ENCODE results near the gene ST8SIA6.
"Not testable (repeated sequence)": the region's sequence is repeated elsewhere in the genome, so short reads cannot be mapped to it uniquely, and the experiment has no call there.

Gene ST8SIA6

DNA sequence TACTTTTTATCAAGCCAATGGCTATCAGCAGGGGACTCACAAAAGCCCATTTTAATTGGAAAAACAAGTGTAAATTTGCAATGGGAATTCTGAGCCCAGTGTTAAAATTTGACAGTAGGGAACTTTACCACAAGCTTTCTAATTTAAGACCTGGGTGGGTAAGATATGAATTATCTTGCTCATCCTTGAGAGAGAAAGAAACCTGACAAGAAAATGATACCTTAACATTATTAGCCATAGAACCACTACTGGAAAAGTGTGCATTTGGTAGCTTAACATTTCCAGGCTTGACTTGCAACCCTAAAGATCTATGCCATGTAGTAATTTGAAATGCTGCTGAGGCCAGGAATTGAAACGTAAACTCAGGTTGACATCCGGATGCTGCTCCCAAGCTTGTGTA lies 2.7 kb upstream of the ST8SIA6 start:
- in situ Hi-C loops (cut with MboI; ENCODE audit: low sequenced_read_pairs): no loop called here

DNA sequence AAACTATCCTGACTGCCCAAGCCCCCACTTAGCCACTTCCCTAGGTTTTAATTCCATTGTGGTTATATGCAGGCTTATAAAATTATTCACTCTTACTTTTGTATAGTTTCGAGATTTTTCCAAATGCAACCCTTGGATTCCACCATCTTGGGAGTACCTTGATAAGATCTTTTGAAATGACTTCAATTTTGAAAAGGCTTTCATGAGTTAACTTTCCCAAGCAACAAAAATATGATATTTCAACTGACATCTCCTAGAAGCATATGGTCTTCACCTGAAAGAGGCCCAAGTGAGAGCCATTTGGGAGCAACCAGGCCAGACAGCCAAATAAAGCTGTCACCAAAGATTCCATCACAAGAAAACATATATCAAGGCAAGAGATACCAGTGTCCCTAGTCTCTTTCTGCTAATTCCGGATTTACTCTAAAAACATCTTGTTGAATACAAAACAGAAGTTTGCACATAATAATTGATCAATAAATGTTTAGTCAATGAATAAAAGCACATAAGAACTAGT lies 1.7 kb upstream of the ST8SIA6 start:
- in situ Hi-C loops (cut with MboI; ENCODE audit: low sequenced_read_pairs): no loop called here

DNA sequence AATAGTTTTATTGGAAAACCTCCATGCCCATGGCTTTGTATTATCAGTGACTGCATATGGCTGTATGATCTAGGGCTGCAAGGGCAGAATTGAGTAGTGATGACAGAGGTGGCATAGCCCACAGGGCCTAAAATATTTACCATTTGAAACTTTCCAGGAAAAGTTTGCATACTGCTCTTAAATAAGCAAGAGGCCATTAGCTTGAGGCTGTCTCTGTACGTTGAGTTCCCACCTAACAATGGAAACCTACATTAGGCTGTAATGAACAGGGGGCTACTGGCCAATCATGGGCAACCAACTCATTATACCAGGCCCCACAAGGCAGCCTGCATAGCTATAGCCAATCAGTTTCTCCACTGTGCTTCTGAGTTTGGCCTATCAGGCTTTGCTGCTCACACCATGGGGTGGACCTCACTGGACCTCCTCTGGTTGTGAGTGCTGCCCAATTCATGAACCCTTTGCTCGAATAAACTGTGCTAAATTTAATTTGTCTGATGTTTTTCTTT lies 673 bp upstream of the ST8SIA6 start:
- in situ Hi-C loops (cut with MboI; ENCODE audit: low sequenced_read_pairs): no loop called here

DNA sequence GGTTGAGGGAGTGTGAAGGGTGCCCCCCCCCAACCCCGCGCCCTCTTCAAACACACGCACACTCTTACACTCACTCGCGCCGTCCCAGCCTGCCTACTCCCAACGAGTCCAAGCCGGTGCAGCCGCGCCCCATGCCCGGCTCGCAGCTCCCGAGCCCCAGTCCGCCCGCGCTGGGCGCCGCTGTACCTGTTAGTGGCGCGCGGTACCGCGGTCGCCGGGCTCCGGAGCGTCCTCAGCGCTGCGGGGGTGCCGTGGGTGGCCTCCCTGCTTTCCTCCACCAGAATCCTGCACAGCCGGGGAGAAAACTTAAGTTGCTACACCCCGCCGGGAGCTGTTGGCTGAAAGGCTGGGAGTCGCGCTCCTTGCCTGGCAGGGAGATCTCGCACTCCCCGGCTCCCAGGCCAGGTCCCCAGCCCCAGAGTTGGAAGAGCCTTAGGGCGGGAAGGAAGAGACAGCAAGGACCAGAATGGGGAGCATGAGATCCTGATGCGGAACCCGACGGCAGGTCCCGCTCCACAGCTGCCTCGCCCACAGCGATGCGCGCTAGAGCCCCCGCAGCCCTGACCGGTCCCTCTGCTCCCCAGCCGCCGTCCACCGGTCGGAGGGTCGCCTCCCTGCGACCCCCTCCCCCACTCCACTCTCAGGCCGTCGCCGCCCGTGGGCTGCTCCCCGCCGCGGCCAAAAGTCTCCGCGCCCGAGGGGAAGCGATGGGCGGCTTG lies 863 bp downstream of the ST8SIA6 start:
- in situ Hi-C loops (cut with MboI; ENCODE audit: low sequenced_read_pairs): no loop called here

DNA sequence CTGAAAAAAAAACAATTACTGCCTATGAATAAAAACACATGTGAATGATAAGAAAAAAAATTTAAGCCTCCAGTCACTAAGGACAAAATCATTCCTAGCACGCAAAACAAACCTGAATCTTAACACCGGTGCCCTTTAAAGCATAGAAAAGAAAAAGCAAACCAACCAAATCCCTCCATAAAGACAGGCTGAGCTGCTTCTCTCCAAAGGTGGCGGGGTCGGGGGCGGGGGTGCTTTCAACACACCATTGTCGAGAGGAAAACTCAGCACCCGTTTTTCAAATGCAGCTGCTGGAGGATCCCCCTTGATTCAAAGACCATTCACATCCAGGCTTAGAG lies 1.4 kb downstream of the ST8SIA6 start:
- in situ Hi-C loops (cut with MboI; ENCODE audit: low sequenced_read_pairs): no loop called here

DNA sequence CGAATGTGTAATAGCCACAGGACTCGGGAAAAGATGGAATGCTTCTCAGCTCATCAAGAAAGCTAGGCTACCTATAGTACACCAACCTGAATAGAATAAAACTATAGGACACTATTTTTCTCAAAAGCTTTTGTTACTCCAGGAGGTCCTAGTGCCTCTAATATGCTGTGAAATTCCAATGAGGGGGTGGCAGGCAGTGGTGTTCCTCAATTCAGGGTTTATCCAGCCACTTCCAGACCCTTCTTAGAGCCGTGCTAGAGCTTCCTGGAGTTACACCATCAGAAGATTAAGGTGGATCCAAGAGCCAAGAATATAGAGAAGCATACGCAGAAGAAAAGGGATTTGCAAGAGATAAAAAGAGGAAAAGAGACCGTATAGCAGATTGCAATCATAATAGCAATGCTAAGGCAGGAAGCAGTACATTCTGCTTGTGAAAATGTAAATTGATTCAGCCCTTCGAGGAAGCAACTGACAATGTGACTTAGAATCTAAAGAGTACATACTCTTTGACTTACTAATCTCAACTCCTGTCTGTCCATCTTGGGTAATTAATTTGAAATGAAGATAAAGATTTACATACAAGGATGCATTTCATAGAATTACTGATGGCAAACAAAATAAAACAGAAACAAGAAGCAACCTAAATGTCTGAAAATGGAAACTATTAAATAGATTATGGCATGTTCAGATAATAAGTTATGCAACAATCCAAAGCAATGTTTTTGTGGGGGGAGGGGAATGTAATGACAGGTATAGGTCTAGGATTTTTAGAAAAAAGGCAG lies 2.1 kb downstream of the ST8SIA6 start:
- in situ Hi-C loops (cut with MboI; ENCODE audit: low sequenced_read_pairs): no loop called here

DNA sequence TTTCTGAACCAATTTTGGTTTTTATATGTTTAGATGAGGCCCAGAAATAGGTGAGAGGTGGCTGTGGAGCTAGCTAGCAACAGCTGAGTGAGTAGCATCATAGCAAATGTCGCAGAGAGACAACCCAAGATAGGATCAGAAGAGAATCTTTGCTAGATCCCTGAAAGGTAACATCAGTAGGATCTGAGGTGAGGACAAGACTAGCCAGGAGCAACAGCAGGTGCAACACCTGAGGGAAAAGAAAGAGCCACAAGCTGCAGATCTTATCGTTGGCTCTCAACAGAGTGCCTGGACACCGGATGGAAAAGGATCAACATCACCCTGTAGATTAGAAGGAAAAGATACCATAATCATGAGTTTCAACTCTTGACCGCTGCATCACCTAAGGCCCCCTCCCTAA lies 4.4 kb downstream of the ST8SIA6 start:
- in situ Hi-C loops (cut with MboI; ENCODE audit: low sequenced_read_pairs): no loop called here

DNA sequence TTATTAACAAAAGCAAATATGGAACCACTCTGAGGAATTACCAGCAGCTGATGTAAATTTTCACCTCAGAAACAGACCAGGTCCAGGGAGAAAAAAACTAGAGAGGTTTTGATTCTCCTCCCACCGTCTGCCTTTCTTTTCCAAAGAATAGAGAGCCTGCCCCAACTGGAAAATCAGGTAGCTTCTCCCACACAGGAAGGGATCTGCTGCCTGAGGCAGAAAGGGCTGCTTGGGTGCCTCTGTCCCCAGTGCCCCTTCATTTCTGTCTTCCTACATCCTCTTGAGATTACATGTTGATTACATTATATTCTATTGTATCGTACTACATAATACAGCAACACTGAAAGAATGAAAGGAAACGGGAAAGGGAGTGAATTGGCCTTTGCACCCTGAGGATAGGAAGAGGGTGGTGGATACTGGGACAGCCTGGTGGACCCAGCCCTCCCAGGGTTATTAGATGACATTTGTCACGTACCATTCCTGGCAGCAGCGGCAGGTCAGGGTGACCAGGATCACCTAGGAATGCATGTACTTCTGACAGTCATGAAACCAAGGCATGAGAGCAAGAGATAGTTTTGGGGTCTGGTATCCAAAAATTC lies 8.9 kb downstream of the ST8SIA6 start:
- in situ Hi-C loops (cut with MboI; ENCODE audit: low sequenced_read_pairs): no loop called here

DNA sequence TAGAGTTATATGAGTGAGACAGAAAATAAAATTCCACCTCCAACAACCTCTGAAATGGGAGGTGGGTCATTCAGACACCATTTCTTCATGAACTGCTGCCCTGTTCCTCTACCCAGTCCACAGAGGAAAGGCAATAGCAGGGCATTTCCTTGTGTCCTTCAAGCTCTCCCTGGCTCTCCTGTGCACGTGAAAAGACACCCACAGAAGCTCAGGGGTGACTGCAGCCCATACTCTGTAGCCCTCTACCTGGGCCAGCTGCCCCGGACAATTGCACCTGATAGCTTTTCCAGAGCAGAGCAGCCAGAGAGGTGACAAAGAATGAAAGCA lies 10.0 kb downstream of the ST8SIA6 start:
- in situ Hi-C loops (cut with MboI; ENCODE audit: low sequenced_read_pairs): no loop called here

DNA sequence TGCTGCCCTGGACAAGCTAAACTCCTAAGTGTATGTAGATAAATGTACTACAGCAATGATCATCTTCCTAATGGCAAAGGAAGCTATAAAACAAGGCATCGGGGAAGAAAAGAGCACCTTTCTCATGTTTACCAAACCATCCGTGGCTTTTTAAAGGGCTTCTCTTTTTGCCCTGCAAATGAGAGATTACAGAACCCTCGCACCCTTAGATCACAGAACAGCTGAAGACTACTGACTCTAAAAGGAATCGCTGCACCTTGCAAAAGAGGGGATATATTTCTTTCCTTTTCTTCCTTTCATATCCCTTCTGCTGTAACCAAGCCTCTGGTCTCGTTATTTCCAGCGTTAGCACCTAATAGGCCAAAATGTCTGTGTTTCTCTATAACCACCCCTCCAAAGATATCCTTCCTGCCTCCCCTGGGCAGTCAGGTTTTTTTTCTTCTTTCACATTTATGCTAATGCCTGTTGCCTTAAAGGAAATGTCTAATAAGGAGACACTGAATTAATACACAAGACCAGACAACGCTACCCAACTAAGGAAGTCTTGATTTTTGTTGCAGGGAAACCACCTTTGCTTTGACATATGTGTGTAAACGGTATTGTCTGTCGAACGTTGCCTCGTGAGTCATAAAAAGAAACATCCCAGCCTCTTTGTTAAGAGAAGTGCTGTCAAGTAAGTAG lies 10.5 kb downstream of the ST8SIA6 start:
- in situ Hi-C loops (cut with MboI; ENCODE audit: low sequenced_read_pairs): no loop called here

DNA sequence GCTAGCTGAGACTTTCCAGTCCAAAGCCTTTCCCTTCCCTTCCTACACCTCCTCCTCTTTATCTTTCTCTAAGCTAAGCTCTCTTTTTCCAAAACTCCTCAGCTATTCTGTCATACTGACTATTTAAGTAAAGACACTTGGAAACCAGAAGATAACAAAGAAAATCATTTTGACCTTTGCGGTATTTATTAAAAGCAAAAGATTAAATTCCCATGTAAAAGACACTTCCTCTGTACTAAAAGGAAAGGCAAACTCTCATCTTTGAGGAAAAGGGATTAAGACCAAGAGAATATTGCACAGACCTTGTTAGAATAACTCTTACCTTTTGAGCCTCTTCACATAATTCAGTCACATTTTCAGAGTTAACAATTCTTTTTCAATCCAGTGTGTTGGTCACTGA lies 15.8 kb downstream of the ST8SIA6 start:
- in situ Hi-C loops (cut with MboI; ENCODE audit: low sequenced_read_pairs): no loop called here

DNA sequence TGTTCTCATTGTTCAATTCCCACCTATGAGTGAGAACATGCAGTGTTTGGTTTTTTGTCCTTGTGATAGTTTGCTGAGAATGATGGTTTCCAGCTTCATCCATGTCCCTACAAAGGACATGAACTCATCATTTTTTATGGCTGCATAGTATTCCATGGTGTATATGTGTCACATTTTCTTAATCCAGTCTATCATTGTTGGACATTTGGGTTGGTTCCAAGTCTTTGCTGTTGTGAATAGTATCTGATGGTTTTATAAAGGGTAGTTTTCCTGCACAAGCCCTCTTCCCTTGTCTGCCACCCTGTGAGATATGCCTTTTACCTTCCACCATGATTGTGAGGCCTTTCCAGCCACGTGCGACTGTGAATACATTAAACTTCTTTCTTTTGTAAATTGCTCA lies 17.8 kb downstream of the ST8SIA6 start:
- in situ Hi-C loops (cut with MboI; ENCODE audit: low sequenced_read_pairs): not testable (repeated sequence)

DNA sequence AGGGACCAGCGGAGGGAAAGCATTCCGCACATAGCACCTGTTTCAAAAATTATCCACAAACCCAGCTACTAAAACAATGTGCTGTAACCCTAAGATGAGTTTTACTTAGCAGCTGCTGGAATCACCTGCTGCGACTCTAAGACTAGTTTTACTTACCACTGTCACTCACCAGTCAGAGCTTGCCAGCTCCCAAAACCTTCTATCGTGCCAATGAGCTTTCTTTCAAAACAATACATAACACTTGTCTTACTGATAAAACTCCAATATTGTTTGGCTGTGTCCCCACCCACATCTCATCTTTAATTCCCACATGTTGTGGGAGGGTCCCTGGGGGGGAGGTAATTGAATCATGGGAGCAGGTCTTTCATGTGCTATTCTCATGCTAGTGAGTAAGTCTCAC lies 18.4 kb downstream of the ST8SIA6 start:
- in situ Hi-C loops (cut with MboI; ENCODE audit: low sequenced_read_pairs): no loop called here

DNA sequence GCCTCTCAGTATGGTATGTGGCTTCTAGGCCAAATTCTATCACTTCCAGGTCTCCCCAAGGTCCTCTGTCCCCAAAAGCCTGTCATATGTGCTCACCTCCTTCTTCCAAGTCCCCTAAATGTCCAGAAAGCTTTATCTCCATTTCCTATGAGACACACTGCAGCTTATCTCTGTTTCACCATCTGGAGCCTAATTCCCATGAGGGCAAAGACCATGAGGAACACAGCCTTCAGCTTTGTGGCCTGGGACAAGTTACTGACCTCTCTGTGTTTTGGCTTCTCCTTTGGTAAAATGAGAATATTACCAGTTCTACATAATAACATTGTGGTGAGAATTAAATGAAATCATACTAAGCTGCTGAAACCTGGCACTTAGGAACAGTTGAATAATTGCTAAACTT lies 19.2 kb downstream of the ST8SIA6 start:
- in situ Hi-C loops (cut with MboI; ENCODE audit: low sequenced_read_pairs): no loop called here

DNA sequence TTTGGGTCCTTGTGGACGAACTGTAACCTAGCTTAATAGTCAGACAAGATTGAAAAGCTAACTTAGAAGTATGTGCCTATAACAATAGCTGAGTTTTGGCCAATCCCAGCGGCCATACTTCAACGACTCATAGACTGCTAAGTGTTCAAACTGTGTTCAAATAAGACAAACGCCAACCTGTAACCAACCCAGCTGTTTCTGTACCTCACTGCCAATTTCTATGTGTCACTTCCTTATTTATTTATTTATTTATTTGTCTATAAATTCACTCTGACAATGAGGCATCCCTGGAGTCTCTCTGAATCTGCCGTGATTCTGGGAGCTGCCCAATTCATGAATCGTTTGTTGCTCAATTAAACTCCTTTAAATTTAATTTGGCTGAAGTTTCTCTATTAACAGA lies 21.7 kb downstream of the ST8SIA6 start:
- in situ Hi-C loops (cut with MboI; ENCODE audit: low sequenced_read_pairs): no loop called here

DNA sequence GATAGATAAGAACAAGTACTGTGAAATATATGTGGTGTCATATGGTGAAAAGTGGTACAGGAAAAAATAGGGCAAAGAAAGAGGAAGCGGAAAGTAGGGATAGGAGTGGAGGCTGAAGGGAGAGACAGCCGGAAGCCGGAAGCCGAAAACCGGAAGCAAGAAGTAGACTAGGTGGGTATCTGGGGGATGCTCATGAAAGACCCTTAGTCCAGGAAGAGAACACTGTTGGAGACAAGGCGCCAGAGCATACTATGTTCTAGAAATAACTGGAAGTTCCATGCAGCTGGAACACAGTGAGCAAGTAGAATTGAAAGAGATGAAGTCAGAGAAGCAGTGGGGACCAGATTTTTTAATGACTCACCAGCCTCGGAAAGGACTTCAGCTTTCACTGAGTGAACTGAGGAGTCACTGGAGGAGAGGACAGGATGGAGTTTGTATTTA lies 22.5 kb downstream of the ST8SIA6 start:
- in situ Hi-C loops (cut with MboI; ENCODE audit: low sequenced_read_pairs): no loop called here

DNA sequence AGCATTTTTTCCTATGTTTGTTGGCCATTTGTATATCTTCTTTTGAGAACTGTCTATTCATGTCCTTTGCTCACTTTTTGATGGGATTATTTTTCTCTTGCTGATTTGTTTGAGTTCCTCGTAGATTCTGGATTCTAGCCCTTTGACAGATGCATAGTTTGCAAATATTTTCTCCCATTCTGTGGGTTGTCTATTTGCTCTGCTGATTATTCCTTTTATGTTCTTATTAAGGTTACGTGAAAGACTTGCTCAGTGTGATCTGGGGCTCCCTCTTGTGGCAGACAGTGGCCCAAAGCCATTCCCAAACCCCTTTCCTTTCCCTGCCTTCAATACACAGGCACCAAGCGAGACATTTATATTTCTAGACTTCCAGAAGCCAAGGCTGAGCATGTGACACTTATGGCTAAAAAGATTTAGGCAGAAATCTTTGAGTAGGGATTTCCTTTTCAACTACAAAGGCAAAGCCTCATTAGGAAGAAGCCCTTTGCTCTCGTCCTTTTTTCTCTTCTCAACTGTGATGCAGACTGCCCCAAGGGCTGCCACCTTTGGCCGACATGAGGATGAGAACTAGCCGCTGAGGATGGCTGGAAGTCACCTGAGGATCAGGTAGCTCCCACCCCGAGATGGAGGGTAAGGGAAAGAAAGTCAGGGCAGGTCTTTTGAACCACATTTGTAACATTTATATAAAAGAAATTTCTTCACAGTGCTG lies 23.6 kb downstream of the ST8SIA6 start:
- in situ Hi-C loops (cut with MboI; ENCODE audit: low sequenced_read_pairs): no loop called here

DNA sequence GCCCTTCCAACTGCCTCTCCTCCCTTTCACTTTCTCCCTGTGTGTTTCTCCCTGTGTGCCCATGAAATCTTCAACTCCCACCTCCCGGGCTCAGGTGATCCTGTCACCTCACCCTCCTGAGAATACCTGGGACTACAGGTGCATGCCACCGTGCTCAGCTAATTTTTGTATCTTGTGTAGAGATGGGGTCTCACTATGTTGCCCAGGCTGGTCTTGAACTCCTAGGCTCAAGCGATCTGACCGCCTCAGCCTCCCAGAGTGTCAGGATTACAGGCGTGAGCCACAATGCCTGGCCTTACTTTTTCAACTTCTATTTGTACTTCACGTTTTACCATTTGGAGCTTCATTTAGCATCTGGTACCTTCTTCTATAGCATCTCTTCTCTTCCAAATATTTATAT lies 24.9 kb downstream of the ST8SIA6 start:
- in situ Hi-C loops (cut with MboI; ENCODE audit: low sequenced_read_pairs): no loop called here

DNA sequence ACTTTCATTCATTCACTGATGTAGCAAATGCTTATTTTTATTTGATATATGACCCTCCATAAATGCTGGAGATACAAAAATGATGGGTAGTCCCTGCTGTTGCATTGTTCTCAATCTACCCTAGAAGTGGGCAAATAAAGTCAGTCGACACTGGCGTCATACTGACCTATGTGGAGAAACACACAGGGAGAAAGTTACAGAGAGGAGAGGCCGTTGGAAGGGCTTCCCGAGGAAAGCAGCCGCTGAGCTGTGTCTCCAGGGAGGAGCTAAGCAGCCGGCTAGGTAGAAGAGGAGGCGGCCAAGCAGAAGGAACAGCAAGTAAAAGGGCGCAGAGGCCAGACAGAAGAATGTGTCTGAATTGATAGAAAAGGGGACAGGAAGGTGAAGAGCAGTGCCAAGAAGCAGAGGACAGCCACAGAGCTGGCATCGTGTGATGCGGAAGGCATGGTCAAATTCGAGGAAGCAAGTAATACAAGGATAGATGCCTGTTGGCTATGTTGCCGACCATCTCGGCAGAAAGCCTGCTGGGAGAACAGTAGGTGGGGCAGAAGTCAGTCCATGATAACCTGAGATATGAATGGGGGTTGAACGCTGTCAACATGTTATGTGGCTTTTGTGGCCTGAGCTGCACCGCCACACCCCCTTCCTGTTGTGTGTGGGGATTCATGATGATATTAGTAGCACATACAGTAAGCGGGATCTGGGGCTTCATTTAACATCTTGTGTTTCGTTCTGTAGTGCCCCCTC lies 25.9 kb downstream of the ST8SIA6 start:
- in situ Hi-C loops (cut with MboI; ENCODE audit: low sequenced_read_pairs): no loop called here

Data from hTERT RPE-1 (cell line).